Gastroesophageal sphincter (tissue), 4 donors: ENCODE measurements around the gene TBX20. TPM values are rescaled to one million over a fixed set of nuclear protein-coding genes. Genes with fewer than 3 reads are reported as not detected.

ENCODE experiments used
- ATAC-seq: fragments of 150-250 bp; one replicate; pipeline ENCODE4 v1.9.1; 2016; ENCODE audit warnings: mild to moderate bottlenecking, moderate library complexity
- H3K27ac ChIP-seq, 4 donors: fragments of 200-600 bp; sonication (generic) in 3 of 4; 1 replicate in 3 of 4; 2 replicates in 1 of 4; pipeline ENCODE4 v1.5.1; 2016 to 2019
- H3K27me3 ChIP-seq: fragments of 200-600 bp; sonication (generic); one replicate; pipeline ENCODE4 v1.5.1; 2019
- H3K36me3 ChIP-seq, 2 donors: fragments of 200-600 bp; sonication (generic); one replicate each; pipeline ENCODE4 v1.5.1; 2019; ENCODE audit warnings: control low read depth in 1 of 2
- H3K4me1 ChIP-seq, 3 donors: fragments of 200-600 bp; sonication (generic); 1 replicate in 2 of 3; 2 replicates in 1 of 3; pipeline ENCODE4 v1.5.1; 2016 to 2019; ENCODE audit warnings: control low read depth in 2 of 3
- H3K4me3 ChIP-seq, 2 donors: fragments of 200-600 bp; sonication (generic); one replicate each; pipeline ENCODE4 v1.5.1; 2019; ENCODE audit warnings: mild to moderate bottlenecking in 1 of 2, moderate library complexity in 1 of 2
- H3K9me3 ChIP-seq, 3 donors: fragments of 200-600 bp; sonication (generic); one replicate each; pipeline ENCODE4 v1.5.1; 2017 to 2019; ENCODE audit warnings: control low read depth in 2 of 3
- CTCF ChIP-seq, 4 experiments: fragments of 200-600 bp in 2 of 4; fragments of 450-650 bp in 2 of 4; sonication (generic) in 1 of 4; IDR thresholded peaks; one replicate each; pipeline ENCODE4 v1.5.1; 2017 to 2019; ENCODE audit warnings: antibody characterized with exemption in 4 of 4, mild to moderate bottlenecking in 2 of 4, moderate library complexity in 2 of 4
- EP300 ChIP-seq: sonication (generic); formaldehyde crosslinking; IDR thresholded peaks from one replicate; pipeline ENCODE4 v1.6.1; 2017; ENCODE audit warnings: antibody characterized with exemption, mild to moderate bottlenecking
- POLR2A ChIP-seq, 2 donors: fragments of 450-650 bp; IDR thresholded peaks; one replicate each; pipeline ENCODE4 v1.6.1; 2017; ENCODE audit warnings: antibody characterized with exemption in 2 of 2, mild to moderate bottlenecking in 2 of 2, moderate library complexity in 1 of 2
- POLR2AphosphoS5 ChIP-seq: sonication (generic); formaldehyde crosslinking; IDR thresholded peaks from one replicate; pipeline ENCODE4 v1.6.1; 2017; ENCODE audit warnings: antibody characterized with exemption
- WGBS, 2 donors: methylation state at CpG; one replicate each; pipeline ENCODE4 v1.1.5; 2018; ENCODE audit warnings: low coverage in 1 of 2; 5-methylcytosine and 5-hydroxymethylcytosine counted together
- total RNA-seq, 4 donors: library from RNA; depleted of rRNA; stranded (reverse); fragments of >200 nt; gene quantifications; one replicate each; pipeline ENCODE4 v1.1.0, GENCODE V29; 2016

The TBX20 gene
- total RNA-seq, 4 donors from 2014 or later = 0.54 to 5.4 TPM; not detected in 2

- Histone ChIP-seq H3K4me1 (no peaks in the 10 kb centered on the region), H3K27me3 (peaks cover 14% of the 10 kb centered on the region), H3K36me3 (no peaks in the 10 kb centered on the region), H3K4me3 (no peak overlapping the region), H3K27ac (no peak overlapping the region), H3K9me3 (no peaks in the 10 kb centered on the region)
- ATAC-seq = no peak
- WGBS, 2 donors = 50 to 76% methylated on average over 2 to 4 of the region's 4 CpGs
- TF ChIP-seq POLR2AphosphoS5 = no peak
- no peak for TF ChIP-seq CTCF (IDR thresholded peaks at IDR 0.05)
- TF ChIP-seq POLR2A (IDR thresholded peaks at IDR 0.05) = no peak
- TF ChIP-seq EP300 = no peak
Observed at GRCh38 chr7:35280902-35281301, 27.0 kb upstream of the TBX20 start.

GRCh38 chr7:35277359-35277758, 23.5 kb upstream of the TBX20 start:
- H3K4me1 ChIP-seq = no peaks in the 10 kb centered on the region
- H3K9me3 ChIP-seq = no peaks in the 10 kb centered on the region
- no peak overlapping the region for H3K27ac ChIP-seq
- ATAC-seq = no peak
- no peaks in the 10 kb centered on the region for H3K36me3 ChIP-seq
- no peak overlapping the region for H3K4me3 ChIP-seq
- WGBS, 2 donors = 88% methylated on average over 1 of the region's 1 CpG; no CpG with 5 or more reads in 1 of the 2 donors
- H3K27me3 ChIP-seq = peaks cover 14% of the 10 kb centered on the region
- TF ChIP-seq POLR2A (IDR thresholded peaks at IDR 0.05) (no peak), EP300 (no peak), CTCF (IDR thresholded peaks at IDR 0.05) (no peak), POLR2AphosphoS5 (no peak)

- TF ChIP-seq POLR2A (IDR thresholded peaks at IDR 0.05) (no peak), EP300 (no peak)
- Histone ChIP-seq H3K27ac (no peak overlapping the region), H3K4me1 (peaks cover 0 to 6% (median 0%) of the 10 kb centered on the region in 3 donors), H3K36me3 (no peaks in the 10 kb centered on the region), H3K9me3 (no peaks in the 10 kb centered on the region), H3K27me3 (peaks cover 6% of the 10 kb centered on the region), H3K4me3 (no peak overlapping the region)
- no peak for ATAC-seq
- WGBS, 2 donors = 75 to 88% methylated on average over 1 of the region's 1 CpG
Observed at GRCh38 chr7:35272246-35272645, 18.3 kb upstream of the TBX20 start.

GRCh38 chr7:35268953-35269352, 15.1 kb upstream of the TBX20 start:
- TF ChIP-seq POLR2A (IDR thresholded peaks at IDR 0.05) = no peak
- TF ChIP-seq CTCF (IDR thresholded peaks at IDR 0.05) = no peak
- TF ChIP-seq EP300 = no peak
- no peak for TF ChIP-seq POLR2AphosphoS5
- Histone ChIP-seq H3K9me3 (no peaks in the 10 kb centered on the region), H3K4me3 (no peak overlapping the region), H3K36me3 (no peaks in the 10 kb centered on the region), H3K4me1 (peaks cover 0 to 6% (median 0%) of the 10 kb centered on the region in 3 donors), H3K27ac (no peak overlapping the region), H3K27me3 (peaks cover 16% of the 10 kb centered on the region)
- ATAC-seq = no peak
- WGBS, 2 donors = 52 to 69% methylated on average over 5 of the region's 5 CpGs

GRCh38 chr7:35267411-35267810, 13.5 kb upstream of the TBX20 start:
- TF ChIP-seq CTCF (IDR thresholded peaks at IDR 0.05) = no peak
- no peak for TF ChIP-seq POLR2AphosphoS5
- TF ChIP-seq EP300 = no peak
- no peak for TF ChIP-seq POLR2A (IDR thresholded peaks at IDR 0.05)
- ATAC-seq = no peak
- Histone ChIP-seq H3K9me3 (no peaks in the 10 kb centered on the region), H3K27me3 (peaks cover 31% of the 10 kb centered on the region), H3K4me3 (no peak overlapping the region), H3K27ac (no peak overlapping the region), H3K4me1 (peaks cover 0 to 6% (median 0%) of the 10 kb centered on the region in 3 donors), H3K36me3 (no peaks in the 10 kb centered on the region)
